GM18517 (cell line): ENCODE data around the gene GALNT15.
A peak's percentile ranks its signal among the peaks of the same experiment; 100 is the strongest.

Experiments
- ATAC-seq: cut with Tn5 transposase; IDR thresholded peaks from one replicate; pipeline ENCODE4 v1.9.1; 2021; ENCODE audit warnings: mild to moderate bottlenecking, moderate library complexity; ENCODE audit not compliant: unreplicated experiment

The GALNT15 gene

GRCh38 chr3:16221990-16222389, 47.5 kb downstream of the GALNT15 start:
- ATAC-seq, result no peak

DNA sequence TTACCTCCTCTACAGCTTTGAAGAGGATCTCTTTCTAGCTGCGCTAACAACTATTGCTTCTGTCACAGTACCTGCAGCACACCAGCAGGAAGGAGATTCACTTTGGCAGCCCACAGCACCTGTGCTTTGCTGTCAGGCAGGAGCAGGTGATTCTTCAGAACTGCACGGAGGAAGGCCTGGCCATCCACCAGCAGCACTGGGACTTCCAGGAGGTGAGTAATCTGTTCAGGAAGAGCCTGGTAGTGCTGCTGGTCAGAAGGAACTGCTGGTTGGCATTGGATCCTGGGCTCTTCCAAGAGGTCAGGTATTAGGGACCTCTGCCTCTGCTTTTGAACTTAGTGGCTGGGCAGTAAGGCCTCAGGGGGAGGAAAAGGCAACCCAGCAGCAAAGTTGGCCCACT, 48.1 kb downstream of the GALNT15 start:
- no peak for ATAC-seq

DNA sequence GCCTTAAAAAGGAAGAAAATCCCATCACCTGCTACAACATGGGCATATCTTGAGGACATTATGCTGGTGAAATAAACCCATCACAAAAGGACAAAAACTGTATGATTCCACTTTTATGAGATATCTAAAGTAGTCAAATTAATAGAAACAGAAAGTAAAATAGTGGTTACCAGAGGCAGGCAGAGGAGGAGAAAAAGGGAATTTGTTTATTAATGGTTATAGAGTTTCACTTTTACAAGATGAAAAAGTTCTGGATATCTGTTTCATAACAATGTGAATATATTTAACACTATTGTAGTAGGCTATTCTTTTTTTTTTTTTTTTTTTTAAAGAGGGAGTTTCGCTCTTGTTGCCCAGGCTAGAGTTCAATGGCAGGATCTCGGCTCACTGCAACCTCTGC, 49.8 kb downstream of the GALNT15 start:
- no peak for ATAC-seq

DNA sequence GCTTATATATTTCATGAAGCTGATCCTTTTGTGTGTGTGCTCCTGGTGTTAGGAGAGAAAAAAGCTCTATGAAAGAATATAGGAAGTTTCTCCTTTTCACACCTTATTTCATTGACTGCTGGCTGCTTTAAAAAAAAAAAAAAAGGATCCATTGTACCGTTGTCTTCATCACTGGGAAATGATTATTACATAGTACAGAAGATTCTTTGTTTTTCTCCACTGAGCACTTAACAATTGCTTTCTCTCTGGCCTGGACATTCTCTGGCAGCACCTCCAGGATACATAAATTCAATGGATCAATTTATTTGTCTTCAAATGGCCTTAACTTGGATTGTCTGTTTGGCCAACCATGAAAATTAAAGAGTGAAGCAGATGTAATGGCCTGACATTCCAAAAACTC, 53.1 kb downstream of the GALNT15 start:
- no peak for ATAC-seq

DNA sequence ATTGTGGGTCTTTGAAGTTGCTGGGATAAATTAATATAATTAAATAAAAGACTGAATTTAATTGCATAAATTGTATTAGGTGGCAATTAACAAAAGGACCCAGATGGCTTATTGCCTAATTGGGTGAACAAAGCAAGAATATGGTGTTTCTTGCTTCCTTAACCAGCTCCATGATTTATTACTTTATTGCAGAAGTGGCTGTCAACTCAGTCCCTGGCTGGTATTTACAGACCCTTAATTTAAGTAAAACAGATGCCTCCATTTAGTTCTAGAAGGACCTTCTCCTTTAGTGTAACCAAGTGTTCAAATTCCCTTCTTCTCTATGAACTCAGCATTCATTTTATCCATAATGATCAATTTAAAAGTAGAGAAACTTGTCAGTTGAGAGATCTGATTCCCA, 55.2 kb downstream of the GALNT15 start:
- ATAC-seq, result no peak

- no peak for ATAC-seq
Measured at GRCh38 chr3:16231983-16232382, 57.5 kb downstream of the GALNT15 start.

- no peak for ATAC-seq
Measured at GRCh38 chr3:16233806-16234205, 59.3 kb downstream of the GALNT15 start.

GRCh38 chr3:16234281-16234680, 59.8 kb downstream of the GALNT15 start:
- no peak for ATAC-seq

- no peak for ATAC-seq
Measured at GRCh38 chr3:16236030-16236639, 61.7 kb downstream of the GALNT15 start.

DNA sequence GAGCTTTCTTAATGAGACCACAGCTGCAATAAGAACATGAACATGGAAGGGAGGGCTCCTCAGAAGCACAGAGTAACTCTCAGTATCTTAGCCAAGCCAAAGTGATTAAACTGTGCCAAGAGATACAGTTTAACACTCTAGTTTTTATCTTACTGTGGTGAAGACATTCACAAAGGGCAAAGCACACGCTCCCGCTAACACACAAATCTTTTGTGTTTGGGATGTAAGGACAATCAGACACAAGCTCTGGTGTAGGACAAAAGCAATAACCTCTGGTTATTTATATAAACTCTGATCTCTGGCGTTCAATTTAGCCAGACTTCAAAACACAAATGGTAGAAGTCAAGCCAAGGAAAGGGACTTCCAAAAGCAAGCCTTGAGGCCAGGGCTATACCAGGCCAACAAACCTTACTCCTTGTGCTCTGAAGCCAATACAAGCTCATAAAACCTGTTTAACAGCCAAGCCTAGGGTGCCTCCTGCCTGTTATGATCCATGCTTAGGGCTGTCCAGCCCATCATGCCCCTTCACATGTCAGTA, 62.4 kb downstream of the GALNT15 start:
- ATAC-seq, result no peak

DNA sequence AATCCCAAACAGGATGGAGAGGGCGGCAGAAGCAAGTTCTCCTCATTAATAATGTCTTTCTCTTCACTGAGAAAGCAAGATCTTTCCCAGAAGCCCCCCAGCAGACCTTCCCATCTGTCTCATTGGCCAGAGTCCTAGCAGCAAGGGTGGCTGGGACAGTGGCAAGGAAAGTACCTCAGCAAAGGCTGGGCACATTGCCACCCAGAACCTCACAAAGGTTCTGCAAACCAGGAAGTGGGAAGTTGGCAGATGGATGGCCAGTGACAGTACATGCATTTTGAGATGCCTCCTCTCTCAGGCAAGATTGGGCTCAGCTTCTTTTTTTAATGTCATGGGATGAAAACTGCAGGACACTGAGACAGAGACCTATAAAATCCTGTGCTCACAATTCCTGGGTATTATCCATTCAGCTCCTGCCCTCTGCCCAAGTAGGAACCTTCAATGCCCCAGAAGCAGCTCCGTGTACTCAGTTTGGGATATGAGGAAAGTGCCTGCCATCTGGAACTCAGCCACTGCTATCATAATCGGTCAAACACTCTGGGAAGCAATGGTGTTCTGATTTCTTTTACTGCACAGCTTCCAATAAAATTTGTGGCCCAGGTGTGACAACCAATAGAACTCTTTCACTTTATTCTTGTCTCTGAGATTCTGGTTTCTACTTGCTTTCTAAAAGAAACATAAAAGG, 64.7 kb downstream of the GALNT15 start:
- ATAC-seq, result no peak

DNA sequence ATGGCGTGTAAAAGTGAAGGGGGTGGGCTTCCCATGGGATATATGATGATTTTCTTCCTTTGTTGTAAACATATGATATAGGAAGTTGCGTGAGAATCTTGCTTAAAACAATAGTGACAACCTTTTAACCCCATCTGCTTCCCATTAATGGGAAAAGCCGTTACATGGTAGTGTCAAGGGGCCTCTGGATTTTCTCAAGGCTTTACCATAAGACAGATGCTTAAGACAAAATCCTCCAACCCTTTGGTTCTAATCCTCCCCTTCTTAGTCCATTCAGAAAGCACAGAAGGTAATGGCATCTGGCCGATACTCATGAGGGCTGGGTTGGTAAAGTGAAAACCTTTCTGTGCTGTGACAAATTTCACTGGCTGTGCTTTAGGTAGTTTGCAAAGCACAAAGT, 65.3 kb downstream of the GALNT15 start:
- no peak for ATAC-seq

DNA sequence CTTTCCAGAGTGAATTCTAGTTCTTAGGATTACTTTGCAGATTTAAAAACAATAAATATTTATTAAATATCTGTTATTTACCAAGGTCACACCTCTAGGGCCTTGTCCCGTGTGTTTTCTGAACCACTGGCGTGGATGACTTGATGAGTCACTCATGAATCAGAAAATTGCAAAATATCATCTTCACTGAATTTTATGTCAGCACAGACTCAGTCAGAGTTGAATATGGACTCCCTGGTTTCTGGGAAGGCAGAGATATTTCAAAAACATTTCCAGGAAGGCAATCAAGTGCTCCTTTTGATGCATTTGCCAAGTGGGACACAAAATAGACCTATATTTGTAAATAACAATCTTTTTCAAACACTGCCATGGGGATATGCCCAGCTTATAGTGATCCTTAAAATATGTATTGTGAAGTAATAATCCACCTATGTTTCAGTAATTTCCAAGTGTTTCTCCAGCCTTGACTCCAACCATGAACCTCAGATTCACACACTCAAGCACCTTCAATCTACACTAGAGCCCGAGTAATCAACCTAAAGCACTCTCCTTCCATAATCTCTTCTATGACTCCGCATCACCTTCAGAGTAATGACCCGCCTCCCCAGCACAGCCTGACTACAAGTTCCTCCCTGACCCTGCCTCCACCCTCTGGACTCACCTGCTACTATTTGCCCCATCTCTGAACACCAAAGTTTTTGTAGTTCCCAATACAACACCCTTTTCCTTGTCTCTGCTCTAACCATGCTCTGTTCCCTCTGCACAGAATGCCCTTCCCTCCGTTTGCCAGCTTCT, 65.9 kb downstream of the GALNT15 start:
- no peak for ATAC-seq

GRCh38 chr3:16241225-16241624, 66.7 kb downstream of the GALNT15 start:
- no peak for ATAC-seq

GRCh38 chr3:16242177-16242576, 67.7 kb downstream of the GALNT15 start:
- ATAC-seq, result no peak

DNA sequence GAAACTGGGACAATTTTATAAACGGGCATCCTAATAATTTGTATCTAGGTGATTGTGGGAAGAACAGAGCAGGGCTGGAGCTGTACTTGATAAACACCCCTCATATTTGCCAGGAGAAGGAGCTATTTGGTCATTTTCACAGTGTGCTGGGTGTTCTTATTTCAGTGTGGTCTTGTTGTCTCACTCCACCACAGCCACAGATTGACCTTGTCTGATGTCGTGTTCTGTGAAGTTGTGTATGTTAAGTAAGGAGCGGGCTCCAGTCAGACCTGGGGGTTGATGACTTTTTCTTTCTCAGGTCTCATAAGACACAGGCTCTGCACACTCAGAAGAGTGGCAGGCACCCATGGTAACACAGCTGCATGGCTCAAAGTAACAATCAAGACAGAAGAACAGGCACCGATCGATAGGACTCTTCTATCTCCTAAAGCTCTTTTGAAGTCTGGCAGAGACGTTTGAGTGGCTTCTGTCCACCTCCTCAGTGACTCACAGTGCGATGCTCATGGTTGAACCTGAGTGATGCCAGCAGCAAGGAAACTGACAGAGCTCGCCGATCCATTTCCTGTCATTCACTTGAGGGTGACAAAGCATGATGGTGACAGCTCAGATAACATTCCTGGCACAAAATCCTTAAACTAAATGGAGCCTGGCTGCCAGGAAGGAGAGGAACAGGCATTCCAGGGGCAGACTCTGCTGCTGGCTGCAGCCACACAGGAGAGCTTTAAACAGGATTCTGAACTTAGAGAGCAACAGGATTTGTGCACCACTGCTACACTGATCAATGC, 69.4 kb downstream of the GALNT15 start:
- no peak for ATAC-seq

GRCh38 chr3:16245609-16246008, 71.1 kb downstream of the GALNT15 start:
- no peak for ATAC-seq

DNA sequence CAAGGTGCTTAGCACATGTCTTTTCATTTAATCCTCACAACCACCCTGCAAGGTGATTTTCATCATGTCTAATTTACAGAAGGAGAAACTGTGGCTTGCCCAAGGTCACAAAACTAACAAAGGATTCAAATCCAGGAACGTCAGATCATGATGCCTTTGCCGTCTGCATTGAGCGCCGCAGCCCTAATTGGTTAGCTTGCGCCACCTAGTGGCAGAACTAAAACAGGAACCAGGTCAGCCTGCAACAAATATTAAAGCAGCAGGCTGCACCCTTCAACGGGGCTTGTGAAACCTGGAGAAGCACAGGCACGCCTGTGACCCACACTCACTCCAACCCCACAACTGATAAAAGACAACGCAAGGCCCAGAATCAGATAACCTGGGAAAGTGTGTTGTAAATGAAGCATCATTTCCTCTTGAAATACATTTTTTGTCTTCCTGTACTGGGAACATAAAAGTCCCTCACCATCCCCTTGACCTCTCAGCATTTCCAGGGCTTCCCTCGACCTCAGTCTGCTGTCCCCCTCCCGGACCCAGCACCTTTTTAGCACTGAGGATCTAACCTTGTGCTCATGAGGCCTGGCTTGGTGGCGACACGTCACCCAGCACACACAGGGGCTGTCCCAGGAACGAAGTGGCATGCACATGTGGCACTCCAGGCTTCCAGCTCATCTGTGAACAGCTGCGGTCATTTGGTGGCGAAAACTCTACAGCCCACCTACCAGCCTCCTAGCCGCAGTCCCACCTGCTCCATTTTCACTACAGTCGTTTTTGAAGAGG, 73.0 kb downstream of the GALNT15 start:
- peak; percentile 75 for ATAC-seq

GRCh38 chr3:16248556-16248955, 74.1 kb downstream of the GALNT15 start:
- ATAC-seq, result no peak

DNA sequence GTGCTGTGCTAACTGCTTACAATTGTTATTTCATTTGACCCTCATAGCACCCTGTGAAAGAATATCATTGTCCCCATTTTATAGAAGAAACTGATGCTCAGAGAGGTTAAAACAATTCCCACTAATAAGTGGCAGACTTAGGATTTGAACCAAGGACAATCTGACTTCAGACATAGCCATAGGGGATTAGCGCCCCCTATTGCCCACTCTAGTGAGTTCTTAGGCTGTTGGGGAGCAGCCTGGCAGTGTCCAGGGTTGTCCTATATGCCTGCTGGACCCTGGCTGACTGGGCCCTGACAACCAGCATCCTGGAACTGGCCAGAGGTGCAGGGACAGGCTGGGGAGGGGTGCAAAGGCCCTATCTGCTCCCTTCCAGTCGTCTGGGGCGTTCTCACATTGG, 74.9 kb downstream of the GALNT15 start:
- no peak for ATAC-seq
